ENCODE data around the gene GRID2.

The GRID2 gene

GRCh38 chr4:92714640-92715039 lies 410.9 kb downstream of the GRID2 start:
- TF ChIP-seq, protein P1, sequence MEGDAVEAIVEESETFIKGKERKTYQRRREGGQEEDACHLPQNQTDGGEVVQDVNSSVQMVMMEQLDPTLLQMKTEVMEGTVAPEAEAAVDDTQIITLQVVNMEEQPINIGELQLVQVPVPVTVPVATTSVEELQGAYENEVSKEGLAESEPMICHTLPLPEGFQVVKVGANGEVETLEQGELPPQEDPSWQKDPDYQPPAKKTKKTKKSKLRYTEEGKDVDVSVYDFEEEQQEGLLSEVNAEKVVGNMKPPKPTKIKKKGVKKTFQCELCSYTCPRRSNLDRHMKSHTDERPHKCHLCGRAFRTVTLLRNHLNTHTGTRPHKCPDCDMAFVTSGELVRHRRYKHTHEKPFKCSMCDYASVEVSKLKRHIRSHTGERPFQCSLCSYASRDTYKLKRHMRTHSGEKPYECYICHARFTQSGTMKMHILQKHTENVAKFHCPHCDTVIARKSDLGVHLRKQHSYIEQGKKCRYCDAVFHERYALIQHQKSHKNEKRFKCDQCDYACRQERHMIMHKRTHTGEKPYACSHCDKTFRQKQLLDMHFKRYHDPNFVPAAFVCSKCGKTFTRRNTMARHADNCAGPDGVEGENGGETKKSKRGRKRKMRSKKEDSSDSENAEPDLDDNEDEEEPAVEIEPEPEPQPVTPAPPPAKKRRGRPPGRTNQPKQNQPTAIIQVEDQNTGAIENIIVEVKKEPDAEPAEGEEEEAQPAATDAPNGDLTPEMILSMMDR (IDR thresholded peaks at IDR 0.05; ENCODE audit: control insufficient read depth, extremely low read depth, insufficient read depth): no peak
- H3K4me3 ChIP-seq (ENCODE audit: low read depth, low read length): no peak overlapping the region
- DNase-seq (ENCODE audit: low read depth): no peak

GRCh38 chr4:92733231-92733630 lies 429.5 kb downstream of the GRID2 start:
- no peak overlapping the region for H3K4me3 ChIP-seq (ENCODE audit: low read depth, low read length)
- DNase-seq (ENCODE audit: low read depth): no peak

DNA sequence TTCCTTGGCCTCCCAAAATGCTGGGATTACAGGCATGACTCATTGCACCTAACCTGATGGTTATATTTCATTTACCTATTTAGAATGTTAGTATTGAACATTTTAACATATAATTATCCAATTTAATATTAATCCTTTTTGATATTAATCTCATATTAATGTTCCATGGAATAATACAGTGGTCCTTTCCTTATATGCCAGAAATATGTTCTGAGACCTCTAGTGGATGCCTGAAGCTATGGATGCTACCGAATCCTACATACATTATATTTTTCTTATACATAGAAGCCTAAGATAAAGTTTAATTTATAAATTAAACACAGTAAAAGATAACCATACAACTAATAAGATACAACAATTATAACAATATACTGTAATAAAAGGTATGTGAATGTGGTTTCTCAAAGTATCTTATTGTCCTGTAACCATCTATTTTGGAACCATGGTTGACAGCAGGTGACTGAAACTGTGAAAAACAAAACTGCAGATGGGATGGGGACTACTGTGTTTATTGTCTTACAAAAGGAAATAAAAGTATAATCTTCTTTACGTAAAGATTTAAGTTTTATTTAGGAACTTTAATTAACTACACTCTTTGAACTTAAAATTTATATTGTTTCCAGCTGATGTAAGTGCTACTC lies 431.4 kb downstream of the GRID2 start:
- H3K4me3 ChIP-seq (ENCODE audit: low read depth, low read length): no peak overlapping the region
- TF ChIP-seq, protein P1 (IDR thresholded peaks at IDR 0.05; ENCODE audit: control insufficient read depth, extremely low read depth, insufficient read depth): no peak
- no peak for DNase-seq (ENCODE audit: low read depth)

More at GRCh38 chr4:92733231-92733630, 429.5 kb downstream of the GRID2 start:
- TF ChIP-seq, protein P1 (IDR thresholded peaks at IDR 0.05; ENCODE audit: control insufficient read depth, extremely low read depth, insufficient read depth): no peak

DNA sequence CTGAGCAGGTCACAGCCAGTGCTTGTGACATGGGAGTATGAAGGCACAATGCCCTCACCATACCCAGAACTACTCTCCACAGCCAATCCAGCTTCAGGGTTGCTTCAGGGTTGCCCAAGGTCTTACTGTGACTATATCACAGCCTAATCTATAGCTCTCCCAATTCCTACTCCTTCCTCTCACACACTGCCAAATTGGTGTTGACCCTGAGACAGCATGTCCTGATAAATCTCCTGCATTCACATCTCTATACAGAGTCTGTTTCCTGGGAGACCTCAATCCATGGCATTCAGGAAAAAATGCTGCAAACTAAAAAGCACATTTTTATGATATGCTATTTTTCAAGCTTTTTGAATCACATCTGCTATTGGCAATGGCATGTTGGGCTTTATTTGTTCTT lies 456.7 kb downstream of the GRID2 start:
- no peak for DNase-seq (ENCODE audit: low read depth)
- H3K4me3 ChIP-seq (ENCODE audit: low read depth, low read length): no peak overlapping the region
- TF ChIP-seq, protein P1 (IDR thresholded peaks at IDR 0.05; ENCODE audit: control insufficient read depth, extremely low read depth, insufficient read depth): no peak

GRCh38 chr4:92776080-92776479 lies 472.3 kb downstream of the GRID2 start:
- no peak for DNase-seq (ENCODE audit: low read depth)
- TF ChIP-seq, protein P1 (IDR thresholded peaks at IDR 0.05; ENCODE audit: control insufficient read depth, extremely low read depth, insufficient read depth): no peak
- no peak overlapping the region for H3K4me3 ChIP-seq (ENCODE audit: low read depth, low read length)

- H3K4me3 ChIP-seq (ENCODE audit: low read depth, low read length): no peak overlapping the region
- TF ChIP-seq, protein P1 (IDR thresholded peaks at IDR 0.05; ENCODE audit: control insufficient read depth, extremely low read depth, insufficient read depth): no peak
- no peak for DNase-seq (ENCODE audit: low read depth)
Measured at GRCh38 chr4:92789741-92790140, 486.0 kb downstream of the GRID2 start.

GRCh38 chr4:92791871-92792440 lies 488.2 kb downstream of the GRID2 start:
- no peak for DNase-seq (ENCODE audit: low read depth)
- TF ChIP-seq, protein P1 (IDR thresholded peaks at IDR 0.05; ENCODE audit: control insufficient read depth, extremely low read depth, insufficient read depth): no peak
- H3K4me3 ChIP-seq (ENCODE audit: low read depth, low read length): no peak overlapping the region

All from LNCaP clone FGC (cell line).